NOMO-1 (cell line): ENCODE data around the gene RBMS3.
"Not testable (repeated sequence)": the region's sequence is repeated elsewhere in the genome, so short reads cannot be mapped to it uniquely, and the experiment has no call there.

Experiments used
- DNase-seq, 2 experiments: peaks; one replicate each; lab custom pipeline; 2025; ENCODE audit not compliant: unreplicated experiment in 2 of 2; lab: John Stamatoyannopoulos, UW

RBMS3 gene

GRCh38 chr3:29280404-29281093 lies at the start of gene RBMS3:
Gene RBMS3, plus strand, starts transcription at chr3:29281071.
- peak; percentile 80 for DNase-seq

- DNase-seq, result not testable (repeated sequence)
Observed at GRCh38 chr3:29233126-29233525, 47.7 kb upstream of the RBMS3 start.

GRCh38 chr3:29236146-29236840 lies 44.6 kb upstream of the RBMS3 start:
- DNase-seq, result no peak

- no peak for DNase-seq
Observed at GRCh38 chr3:29239376-29239775, 41.5 kb upstream of the RBMS3 start.

GRCh38 chr3:29240248-29240647 lies 40.6 kb upstream of the RBMS3 start:
- peak; percentile 34 to 58 for DNase-seq

- no peak for DNase-seq
Observed at GRCh38 chr3:29240887-29241286, 40.0 kb upstream of the RBMS3 start.

- DNase-seq, result no peak
Observed at GRCh38 chr3:29241855-29242254, 39.0 kb upstream of the RBMS3 start.

GRCh38 chr3:29242296-29242695 lies 38.6 kb upstream of the RBMS3 start:
- DNase-seq, result no peak

- DNase-seq, result peak; percentile 31 to 90
Observed at GRCh38 chr3:29245441-29245840, 35.4 kb upstream of the RBMS3 start.

- DNase-seq, result peak in 1 of 2 experiments; percentile 41
Observed at GRCh38 chr3:29247088-29247745, 33.7 kb upstream of the RBMS3 start.

- DNase-seq, result no peak
Observed at GRCh38 chr3:29249829-29250345, 31.0 kb upstream of the RBMS3 start.

- no peak for DNase-seq
Observed at GRCh38 chr3:29255854-29256696, 24.8 kb upstream of the RBMS3 start.

- no peak for DNase-seq
Observed at GRCh38 chr3:29258161-29258560, 22.7 kb upstream of the RBMS3 start.

GRCh38 chr3:29261119-29261518 lies 19.8 kb upstream of the RBMS3 start:
- no peak for DNase-seq

GRCh38 chr3:29263476-29263875 lies 17.4 kb upstream of the RBMS3 start:
- DNase-seq, result peak; percentile 43 to 47

GRCh38 chr3:29265509-29266072 lies 15.3 kb upstream of the RBMS3 start:
- DNase-seq, result no peak

GRCh38 chr3:29267226-29267625 lies 13.6 kb upstream of the RBMS3 start:
- no peak for DNase-seq

- no peak for DNase-seq
Observed at GRCh38 chr3:29268651-29269050, 12.2 kb upstream of the RBMS3 start.

- no peak for DNase-seq
Observed at GRCh38 chr3:29270752-29271151, 10.1 kb upstream of the RBMS3 start.

- DNase-seq, result no peak
Observed at GRCh38 chr3:29271475-29271874, 9.4 kb upstream of the RBMS3 start.
